ENCODE data around the gene ZSCAN9.
A peak's percentile ranks its signal among the peaks of the same experiment; 100 is the strongest.

ZSCAN9 gene

GRCh38 chr6:28266563-28266961 is 41.5 kb downstream of the ZSCAN9 start:
- no peak for DNase-seq

GRCh38 chr6:28266962-28267694 is 42.1 kb downstream of the ZSCAN9 start, which contains the start of gene ZSCAN26:
Gene ZSCAN26 (plus strand): TSS chr6:28267143. CDS start chr6:28271920, 4,777 bp downstream.
- DNase-seq = peak in 57 of 58 donors; percentile 32 to 88 (median 76)

- DNase-seq = no peak
Measured at GRCh38 chr6:28267695-28268059, 42.6 kb downstream of the ZSCAN9 start.

GRCh38 chr6:28269492-28269891 is 44.4 kb downstream of the ZSCAN9 start:
- DNase-seq = no peak

GRCh38 chr6:28274888-28275287 is 49.8 kb downstream of the ZSCAN9 start:
- no peak for DNase-seq

- DNase-seq = no peak
Measured at GRCh38 chr6:28277746-28278145, 52.7 kb downstream of the ZSCAN9 start.

GRCh38 chr6:28280595-28281287 is 55.7 kb downstream of the ZSCAN9 start:
- DNase-seq = no peak

- peak in 56 of 58 donors; percentile 5 to 75 (median 44) for DNase-seq
Measured at GRCh38 chr6:28281288-28282064, 56.4 kb downstream of the ZSCAN9 start, which contains the start of gene PGBD1. Gene PGBD1 (plus strand): TSS chr6:28281572. CDS start chr6:28283814, 2,242 bp downstream.

- no peak for DNase-seq
Measured at GRCh38 chr6:28282926-28283325, 57.9 kb downstream of the ZSCAN9 start.
